Measurements from ENCODE around the gene NEDD4.

Gene NEDD4

DNA sequence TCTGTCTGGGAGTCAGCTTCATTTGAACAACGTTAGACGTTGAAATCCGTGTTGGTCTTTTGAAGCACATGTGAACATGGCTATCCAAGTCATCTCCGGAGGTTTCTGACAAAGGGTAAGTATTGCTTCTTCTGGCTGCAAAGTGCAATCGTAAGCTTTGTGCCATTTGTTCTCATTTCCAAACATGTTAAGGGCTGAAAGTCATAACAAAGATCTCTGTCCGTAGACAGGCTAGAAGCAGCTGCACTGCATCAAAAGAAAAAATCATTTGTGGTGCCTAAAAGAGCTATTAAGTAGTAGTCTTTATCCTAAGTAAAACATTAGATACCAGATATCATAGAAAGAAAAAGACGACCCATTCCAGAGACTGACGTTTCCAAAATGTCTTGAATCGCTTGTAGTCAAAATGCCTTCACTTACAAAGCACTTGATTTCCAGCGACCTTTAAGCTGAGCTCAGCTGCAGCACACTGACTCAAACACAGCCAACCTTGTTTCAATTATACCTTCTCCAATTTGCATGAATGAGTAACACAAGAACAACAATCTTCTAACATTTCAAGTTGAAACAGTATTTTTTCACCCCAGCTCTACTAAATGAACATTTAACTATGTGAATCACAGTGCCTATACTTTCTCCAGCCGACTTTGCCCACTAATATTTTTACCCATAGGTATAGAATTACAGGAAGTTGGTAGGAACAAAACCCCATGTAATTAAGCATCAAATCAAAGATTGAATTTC is 76.6 kb downstream of the NEDD4 start:
- H2BK15ac ChIP-seq (ENCODE audit: low read depth, poor library complexity, severe bottlenecking), result no peak overlapping the region
- no peaks in the 10 kb centered on the region for H3K9me3 ChIP-seq (ENCODE audit: control insufficient read depth, low read length)
- H2BK5ac ChIP-seq (ENCODE audit: low read depth, low read length, poor library complexity, severe bottlenecking), result no peak overlapping the region
- H3K79me1 ChIP-seq (replicated peaks; ENCODE audit: low read length, poor library complexity, severe bottlenecking), result no peaks in the 10 kb centered on the region
- no peak overlapping the region for H3K4ac ChIP-seq (ENCODE audit: low read depth in 1 of 2, low read length in 2 of 2)
- H3K27ac ChIP-seq (ENCODE audit: low read length, poor library complexity, severe bottlenecking), result peak overlapping the region; percentile 36
- no peak overlapping the region for H4K8ac ChIP-seq (ENCODE audit: low read length)
- no peak overlapping the region for H4K91ac ChIP-seq (ENCODE audit: low read length)
- peak overlapping the region; percentile 57 for H3K9ac ChIP-seq (ENCODE audit: low read length)
- H3K36me3 ChIP-seq (ENCODE audit: control insufficient read depth in 1 of 2, insufficient read depth in 2 of 2, low read depth in 1 of 2, low read length in 2 of 2), result no peaks in the 10 kb centered on the region
- H2BK12ac ChIP-seq (ENCODE audit: low read length in 2 of 2), result no peak overlapping the region
- H2AFZ ChIP-seq (ENCODE audit: low read depth, low read length), result no peak overlapping the region
- no peak overlapping the region for H3K14ac ChIP-seq (ENCODE audit: low read length in 2 of 2)
- no peak overlapping the region for H2AK5ac ChIP-seq (ENCODE audit: low read length, severe bottlenecking)
- WGBS, result 34% methylated on average over 10 of the region's 11 CpGs
- peak; percentile 70 for DNase-seq
- H3K23ac ChIP-seq (ENCODE audit: low read length in 2 of 2), result no peak overlapping the region
- H2BK120ac ChIP-seq (ENCODE audit: low read depth, low read length), result no peak overlapping the region
- H3K4me3 ChIP-seq (ENCODE audit: insufficient read depth in 1 of 2, low read depth in 1 of 2, low read length in 2 of 2), result peak overlapping the region in 1 of 2 experiments; percentile 38
- H3K18ac ChIP-seq (ENCODE audit: low read depth in 1 of 2, low read length in 2 of 2), result peak overlapping the region in 1 of 2 experiments; percentile 64
- H3K4me1 ChIP-seq (ENCODE audit: control insufficient read depth, insufficient read depth, low read depth, low read length), result no peaks in the 10 kb centered on the region
- no peak overlapping the region for H3K4me2 ChIP-seq (ENCODE audit: low read length, poor library complexity, severe bottlenecking)
- no peaks in the 10 kb centered on the region for H3K27me3 ChIP-seq (ENCODE audit: control insufficient read depth in 1 of 2, insufficient read depth in 1 of 2, low read length in 2 of 2)

GRCh38 chr15:55915876-55916567 is 77.4 kb downstream of the NEDD4 start:
- no peak overlapping the region for H3K27ac ChIP-seq (ENCODE audit: low read length, poor library complexity, severe bottlenecking)
- no peak overlapping the region for H3K4me3 ChIP-seq (ENCODE audit: insufficient read depth in 1 of 2, low read depth in 1 of 2, low read length in 2 of 2)
- H3K18ac ChIP-seq (ENCODE audit: low read depth in 1 of 2, low read length in 2 of 2), result peak overlapping the region; percentile 30 to 55
- no peak overlapping the region for H2BK15ac ChIP-seq (ENCODE audit: low read depth, poor library complexity, severe bottlenecking)
- no peak overlapping the region for H2BK5ac ChIP-seq (ENCODE audit: low read depth, low read length, poor library complexity, severe bottlenecking)
- no peak overlapping the region for H3K4me2 ChIP-seq (ENCODE audit: low read length, poor library complexity, severe bottlenecking)
- no peaks in the 10 kb centered on the region for H3K9me3 ChIP-seq (ENCODE audit: control insufficient read depth, low read length)
- no peak overlapping the region for H2AFZ ChIP-seq (ENCODE audit: low read depth, low read length)
- H2BK12ac ChIP-seq (ENCODE audit: low read length in 2 of 2), result no peak overlapping the region
- no peak overlapping the region for H4K8ac ChIP-seq (ENCODE audit: low read length)
- DNase-seq, result peak; percentile 55
- no peaks in the 10 kb centered on the region for H3K27me3 ChIP-seq (ENCODE audit: control insufficient read depth in 1 of 2, insufficient read depth in 1 of 2, low read length in 2 of 2)
- no peaks in the 10 kb centered on the region for H3K36me3 ChIP-seq (ENCODE audit: control insufficient read depth in 1 of 2, insufficient read depth in 2 of 2, low read depth in 1 of 2, low read length in 2 of 2)
- H3K23ac ChIP-seq (ENCODE audit: low read length in 2 of 2), result no peak overlapping the region
- H3K79me1 ChIP-seq (replicated peaks; ENCODE audit: low read length, poor library complexity, severe bottlenecking), result peaks cover 1% of the 10 kb centered on the region
- H4K91ac ChIP-seq (ENCODE audit: low read length), result peak overlapping the region; percentile 40
- no peak overlapping the region for H3K14ac ChIP-seq (ENCODE audit: low read length in 2 of 2)
- no peak overlapping the region for H2BK120ac ChIP-seq (ENCODE audit: low read depth, low read length)
- WGBS, result 55% methylated on average over 4 of the region's 6 CpGs
- no peak overlapping the region for H2AK5ac ChIP-seq (ENCODE audit: low read length, severe bottlenecking)
- peak overlapping the region in 1 of 2 experiments; percentile 70 for H3K4ac ChIP-seq (ENCODE audit: low read depth in 1 of 2, low read length in 2 of 2)
- H3K4me1 ChIP-seq (ENCODE audit: control insufficient read depth, insufficient read depth, low read depth, low read length), result no peaks in the 10 kb centered on the region
- no peak overlapping the region for H3K9ac ChIP-seq (ENCODE audit: low read length)

DNA sequence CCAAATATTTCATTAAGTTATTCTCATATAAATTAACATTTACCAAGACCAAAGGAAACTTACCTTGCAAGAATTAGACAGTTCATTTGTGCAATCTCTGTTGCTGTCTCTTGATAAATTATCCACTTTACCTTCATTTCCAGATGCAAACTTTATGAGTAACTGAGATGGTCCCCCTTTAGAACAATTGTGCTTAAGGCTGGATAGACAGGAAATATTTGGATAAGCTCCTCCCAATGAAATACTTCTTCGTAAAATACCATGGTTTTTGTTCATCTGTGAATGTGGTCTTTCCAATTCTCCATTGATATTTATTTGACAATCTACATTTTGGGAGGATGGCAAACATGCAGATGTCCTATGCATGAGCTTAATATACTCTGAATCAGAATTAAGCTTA is 78.2 kb downstream of the NEDD4 start:
- no peak overlapping the region for H3K4me2 ChIP-seq (ENCODE audit: low read length, poor library complexity, severe bottlenecking)
- no peak overlapping the region for H3K9ac ChIP-seq (ENCODE audit: low read length)
- WGBS, result no CpG with 5 or more reads among the region's 1 CpG
- no peak overlapping the region for H3K27ac ChIP-seq (ENCODE audit: low read length, poor library complexity, severe bottlenecking)
- no peak overlapping the region for H2AFZ ChIP-seq (ENCODE audit: low read depth, low read length)
- H3K4me1 ChIP-seq (ENCODE audit: control insufficient read depth, insufficient read depth, low read depth, low read length), result no peaks in the 10 kb centered on the region
- no peak overlapping the region for H4K8ac ChIP-seq (ENCODE audit: low read length)
- H2BK120ac ChIP-seq (ENCODE audit: low read depth, low read length), result no peak overlapping the region
- no peak overlapping the region for H2BK15ac ChIP-seq (ENCODE audit: low read depth, poor library complexity, severe bottlenecking)
- H2AK5ac ChIP-seq (ENCODE audit: low read length, severe bottlenecking), result no peak overlapping the region
- no peaks in the 10 kb centered on the region for H3K36me3 ChIP-seq (ENCODE audit: control insufficient read depth in 1 of 2, insufficient read depth in 2 of 2, low read depth in 1 of 2, low read length in 2 of 2)
- H3K27me3 ChIP-seq (ENCODE audit: control insufficient read depth in 1 of 2, insufficient read depth in 1 of 2, low read length in 2 of 2), result no peaks in the 10 kb centered on the region
- no peak overlapping the region for H3K23ac ChIP-seq (ENCODE audit: low read length in 2 of 2)
- H3K14ac ChIP-seq (ENCODE audit: low read length in 2 of 2), result no peak overlapping the region
- no peak overlapping the region for H2BK5ac ChIP-seq (ENCODE audit: low read depth, low read length, poor library complexity, severe bottlenecking)
- no peak for DNase-seq
- H3K4ac ChIP-seq (ENCODE audit: low read depth in 1 of 2, low read length in 2 of 2), result no peak overlapping the region
- H3K18ac ChIP-seq (ENCODE audit: low read depth in 1 of 2, low read length in 2 of 2), result no peak overlapping the region
- peaks cover 3% of the 10 kb centered on the region for H3K79me1 ChIP-seq (replicated peaks; ENCODE audit: low read length, poor library complexity, severe bottlenecking)
- H2BK12ac ChIP-seq (ENCODE audit: low read length in 2 of 2), result no peak overlapping the region
- H4K91ac ChIP-seq (ENCODE audit: low read length), result no peak overlapping the region
- no peaks in the 10 kb centered on the region for H3K9me3 ChIP-seq (ENCODE audit: control insufficient read depth, low read length)
- H3K4me3 ChIP-seq (ENCODE audit: insufficient read depth in 1 of 2, low read depth in 1 of 2, low read length in 2 of 2), result no peak overlapping the region

DNA sequence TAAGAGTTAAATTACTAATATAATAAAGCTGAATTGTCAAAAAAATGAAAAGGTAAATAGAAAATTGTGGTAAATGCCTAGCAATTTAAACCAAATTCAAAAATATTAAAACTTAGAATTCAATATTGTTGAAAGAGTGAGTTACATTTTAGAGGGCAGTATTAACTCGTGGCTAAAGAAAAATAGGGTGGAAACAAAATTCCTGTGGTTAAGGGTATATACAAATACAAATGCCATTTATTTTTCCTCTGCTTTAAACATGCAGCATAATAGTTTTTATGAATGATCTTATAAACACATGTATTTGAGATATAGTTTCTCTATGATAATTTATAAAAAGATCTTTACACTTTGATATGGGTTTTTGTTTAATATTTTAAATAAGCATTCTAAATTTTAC is 79.0 kb downstream of the NEDD4 start:
- no peaks in the 10 kb centered on the region for H3K9me3 ChIP-seq (ENCODE audit: control insufficient read depth, low read length)
- no peak overlapping the region for H2BK15ac ChIP-seq (ENCODE audit: low read depth, poor library complexity, severe bottlenecking)
- H4K8ac ChIP-seq (ENCODE audit: low read length), result no peak overlapping the region
- H3K4me2 ChIP-seq (ENCODE audit: low read length, poor library complexity, severe bottlenecking), result no peak overlapping the region
- H3K36me3 ChIP-seq (ENCODE audit: control insufficient read depth in 1 of 2, insufficient read depth in 2 of 2, low read depth in 1 of 2, low read length in 2 of 2), result no peaks in the 10 kb centered on the region
- DNase-seq, result peak; percentile 39
- no peak overlapping the region for H2AK5ac ChIP-seq (ENCODE audit: low read length, severe bottlenecking)
- no peak overlapping the region for H3K4me3 ChIP-seq (ENCODE audit: insufficient read depth in 1 of 2, low read depth in 1 of 2, low read length in 2 of 2)
- H3K23ac ChIP-seq (ENCODE audit: low read length in 2 of 2), result no peak overlapping the region
- WGBS, result no CpG with 5 or more reads among the region's 1 CpG
- no peak overlapping the region for H3K4ac ChIP-seq (ENCODE audit: low read depth in 1 of 2, low read length in 2 of 2)
- no peak overlapping the region for H2AFZ ChIP-seq (ENCODE audit: low read depth, low read length)
- H3K9ac ChIP-seq (ENCODE audit: low read length), result peak overlapping the region; percentile 43
- no peak overlapping the region for H3K14ac ChIP-seq (ENCODE audit: low read length in 2 of 2)
- H2BK5ac ChIP-seq (ENCODE audit: low read depth, low read length, poor library complexity, severe bottlenecking), result no peak overlapping the region
- no peak overlapping the region for H3K27ac ChIP-seq (ENCODE audit: low read length, poor library complexity, severe bottlenecking)
- no peaks in the 10 kb centered on the region for H3K27me3 ChIP-seq (ENCODE audit: control insufficient read depth in 1 of 2, insufficient read depth in 1 of 2, low read length in 2 of 2)
- H3K4me1 ChIP-seq (ENCODE audit: control insufficient read depth, insufficient read depth, low read depth, low read length), result peaks cover 1% of the 10 kb centered on the region
- H3K79me1 ChIP-seq (replicated peaks; ENCODE audit: low read length, poor library complexity, severe bottlenecking), result peaks cover 3% of the 10 kb centered on the region
- H4K91ac ChIP-seq (ENCODE audit: low read length), result no peak overlapping the region
- H3K18ac ChIP-seq (ENCODE audit: low read depth in 1 of 2, low read length in 2 of 2), result no peak overlapping the region
- no peak overlapping the region for H2BK120ac ChIP-seq (ENCODE audit: low read depth, low read length)
- no peak overlapping the region for H2BK12ac ChIP-seq (ENCODE audit: low read length in 2 of 2)

Data from mesenchymal stem cell (in vitro differentiated cells and primary cell).